Liver (tissue), 9 donors: Measurements from ENCODE around the gene ARID4B. TPM values are rescaled to one million over a fixed set of nuclear protein-coding genes. Genes with fewer than 3 reads are reported as not detected.

Experiments used
- DNase-seq: peaks from one replicate; pipeline ENCODE4 v3.0.0-alpha.2; 2017; ENCODE audit warnings: low spot score
- H3K27ac ChIP-seq, 2 donors: one replicate each; pipeline ENCODE4 v1.7.0; 2013; ENCODE audit warnings: inconsistent platforms in 2 of 2, low read length in 2 of 2, control low read depth in 1 of 2, low read depth in 1 of 2, mild to moderate bottlenecking in 1 of 2
- H3K27me3 ChIP-seq, 4 donors: one replicate each; pipeline versions ENCODE4 v1.6.1 to v1.7.0; 2013; ENCODE audit warnings: low read length in 3 of 4, inconsistent platforms in 1 of 4, mild to moderate bottlenecking in 1 of 4, moderate library complexity in 1 of 4; ENCODE audit not compliant: control insufficient read depth in 4 of 4, insufficient read depth in 4 of 4
- H3K36me3 ChIP-seq, 4 donors: one replicate each; pipeline versions ENCODE4 v1.6.1 to v1.7.0; 2013; ENCODE audit warnings: low read length in 3 of 4, mild to moderate bottlenecking in 3 of 4, low read depth in 1 of 4, moderate library complexity in 1 of 4; ENCODE audit not compliant: control insufficient read depth in 4 of 4, insufficient read depth in 3 of 4
- H3K4me1 ChIP-seq, 4 donors: one replicate each; pipeline versions ENCODE4 v1.6.1 to v1.7.0; 2013; ENCODE audit warnings: low read length in 3 of 4, mild to moderate bottlenecking in 3 of 4, moderate library complexity in 1 of 4; ENCODE audit not compliant: control insufficient read depth in 4 of 4, insufficient read depth in 4 of 4
- H3K4me3 ChIP-seq, 3 donors: one replicate each; pipeline versions ENCODE4 v1.6.1 to v1.7.0; 2013; ENCODE audit warnings: low read length in 3 of 3, control low read depth in 1 of 3, low read depth in 1 of 3, mild to moderate bottlenecking in 1 of 3
- H3K9ac ChIP-seq, 2 donors: one replicate each; pipeline ENCODE4 v1.7.0; 2013; ENCODE audit warnings: low read length in 2 of 2, mild to moderate bottlenecking in 2 of 2, moderate library complexity in 2 of 2, control low read depth in 1 of 2, low read depth in 1 of 2
- H3K9me3 ChIP-seq, 4 donors: one replicate each; pipeline versions ENCODE4 v1.6.1 to v1.7.0; 2013; ENCODE audit warnings: low read length in 3 of 4; ENCODE audit not compliant: control insufficient read depth in 4 of 4
- EGR1 ChIP-seq, 2 donors: IDR thresholded peaks; 2 replicates each; pipeline ENCODE4 v1.6.1; 2016 to 2018; ENCODE audit warnings: antibody characterized with exemption in 2 of 2, low read depth in 2 of 2
- FOXA1 ChIP-seq: IDR thresholded peaks from 2 replicates; pipeline ENCODE4 v1.6.1; 2016; ENCODE audit warnings: antibody characterized with exemption
- FOXA2 ChIP-seq: IDR thresholded peaks from 2 replicates; pipeline ENCODE4 v1.6.1; 2016; ENCODE audit warnings: antibody characterized with exemption
- GABPA ChIP-seq, 2 donors: IDR thresholded peaks in 1 of 2; conservative IDR thresholded peaks in 1 of 2; 2 replicates each; pipeline ENCODE4 v1.6.1; 2016; ENCODE audit warnings: antibody characterized with exemption in 2 of 2, mild to moderate bottlenecking in 1 of 2, moderate library complexity in 1 of 2
- HNF4A ChIP-seq, 2 donors: conservative IDR thresholded peaks; 2 replicates each; pipeline ENCODE4 v1.6.1; 2016; ENCODE audit warnings: antibody characterized with exemption in 2 of 2, mild to moderate bottlenecking in 2 of 2
- HNF4G ChIP-seq: IDR thresholded peaks from 2 replicates; pipeline ENCODE4 v1.6.1; 2016; ENCODE audit warnings: antibody characterized with exemption
- JUND ChIP-seq, 2 donors: IDR thresholded peaks; 2 replicates each; pipeline ENCODE4 v1.6.1; 2016; ENCODE audit warnings: antibody characterized with exemption in 2 of 2
- NR2F2 ChIP-seq: IDR thresholded peaks from 2 replicates; pipeline ENCODE4 v1.6.1; 2016; ENCODE audit warnings: antibody characterized with exemption
- RAD21 ChIP-seq, 2 donors: IDR thresholded peaks; 2 replicates each; pipeline ENCODE4 v1.6.1; 2016; ENCODE audit warnings: antibody characterized with exemption in 2 of 2, mild to moderate bottlenecking in 2 of 2
- RXRA ChIP-seq, 2 donors: IDR thresholded peaks; 2 replicates each; pipeline ENCODE4 v1.6.1; 2017 to 2018; ENCODE audit warnings: antibody characterized with exemption in 2 of 2, mild to moderate bottlenecking in 1 of 2
- SP1 ChIP-seq: IDR thresholded peaks from 2 replicates; pipeline ENCODE4 v1.6.1; 2018; ENCODE audit warnings: antibody characterized with exemption, mild to moderate bottlenecking
- TAF1 ChIP-seq: conservative IDR thresholded peaks from 2 replicates; pipeline ENCODE4 v1.6.1; 2016; ENCODE audit warnings: antibody characterized with exemption, mild to moderate bottlenecking
- YY1 ChIP-seq: IDR thresholded peaks from 2 replicates; pipeline ENCODE4 v1.6.1; 2016; ENCODE audit warnings: antibody characterized with exemption, mild to moderate bottlenecking
- WGBS: extraction: QIAGEN DNeasy Blood & Tissue Kit; methylation state at CpG from one replicate; pipeline ENCODE4 v1.1.7; 2013; 5-methylcytosine and 5-hydroxymethylcytosine counted together
- polyA plus RNA-seq, 2 donors: library from polyadenylated mRNA; stranded (reverse) in 1 of 2; unstranded in 1 of 2; fragments of 200-250 nt in 1 of 2; fragments of >200 nt in 1 of 2; fragmentation: Nextera tagmentation in 1 of 2; extraction: Ambion mirVana in 1 of 2; gene quantifications; one replicate each; pipeline versions ENCODE4 v1.2.1 to v1.2.3, GENCODE V29; 2013 to 2015
- total RNA-seq, 2 donors: library from RNA; depleted of rRNA; stranded (reverse); fragments of >200 nt; gene quantifications; one replicate each; pipeline ENCODE4 v1.2.3, GENCODE V29; 2014
- TF ChIP-seq, protein P1 (sequence below): IDR thresholded peaks from 2 replicates; pipeline ENCODE4 v1.6.1; 2016; ENCODE audit warnings: antibody characterized with exemption, mild to moderate bottlenecking
- TF ChIP-seq, protein P2 (sequence below): IDR thresholded peaks from 2 replicates; pipeline ENCODE4 v1.6.1; 2016; ENCODE audit warnings: antibody characterized with exemption
- TF ChIP-seq, protein P3 (sequence below): IDR thresholded peaks from 2 replicates; pipeline ENCODE4 v1.6.1; 2016; ENCODE audit warnings: antibody characterized with exemption
- TF ChIP-seq, protein P4 (sequence below): IDR thresholded peaks from 2 replicates; pipeline ENCODE4 v1.6.1; 2016; ENCODE audit warnings: antibody characterized with exemption
- donor health status: healthy.
- donor health status: healthy.
- donor health status: healthy.
- donor health status: healthy.
- donor health status: healthy.

The ARID4B gene
- total and polyA plus RNA-seq, 4 donors: 4.2 to 27.3 (median 21.3) TPM

DNA sequence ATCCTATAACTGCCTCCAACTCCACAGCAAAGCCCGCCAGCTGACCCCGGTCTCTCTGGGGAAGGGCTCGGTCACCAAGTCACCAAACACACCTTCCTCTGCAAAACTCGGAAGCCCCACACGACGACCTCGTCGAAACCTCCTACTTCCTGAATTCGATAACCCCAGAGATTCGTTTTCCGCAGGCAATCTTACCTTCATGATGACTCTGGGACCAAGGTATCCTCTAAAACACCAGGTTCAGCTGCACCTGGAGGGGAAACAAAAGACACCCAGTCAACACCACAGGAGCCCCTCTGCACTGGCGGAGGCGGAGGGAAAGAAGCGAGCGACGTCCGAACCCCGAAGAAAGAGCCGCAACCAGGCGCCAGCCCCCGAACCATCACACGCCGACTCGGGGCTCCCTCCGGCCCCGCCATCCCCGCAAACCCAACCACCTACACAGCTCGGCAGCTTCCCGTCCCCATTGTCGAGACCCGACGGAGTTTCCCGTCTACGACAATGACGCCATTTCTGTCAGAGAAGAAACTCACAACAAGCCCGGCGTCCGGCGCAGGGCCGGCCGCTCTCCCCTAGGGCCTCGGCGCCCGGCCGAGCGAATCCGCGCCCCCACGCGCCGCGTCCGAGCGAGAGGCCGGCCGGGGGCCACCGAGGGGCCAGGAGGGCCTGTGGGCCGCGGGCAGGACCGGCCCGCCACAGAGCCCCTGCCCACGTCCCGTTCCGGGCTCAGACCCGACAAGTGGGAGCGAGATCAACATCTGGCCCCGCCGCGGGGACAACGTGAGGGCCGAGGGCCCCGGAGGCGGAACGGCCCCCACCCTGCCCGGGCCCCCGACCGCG lies 1.0 kb downstream of the ARID4B start:
- Histone ChIP-seq H3K36me3 (no peaks in the 10 kb centered on the region), H3K9ac (peak overlapping the region; percentile 68 to 89), H3K4me1 (peaks cover 1 to 33% (median 30%) of the 10 kb centered on the region in 4 donors), H3K27ac (peak overlapping the region; percentile 93 to 94), H3K9me3 (no peaks in the 10 kb centered on the region), H3K27me3 (no peaks in the 10 kb centered on the region), H3K4me3 (peak overlapping the region; percentile 81 to 100 (median 91))
- peak; percentile 54 for TF ChIP-seq NR2F2
- peak; percentile 36 for TF ChIP-seq YY1
- TF ChIP-seq, protein P1, sequence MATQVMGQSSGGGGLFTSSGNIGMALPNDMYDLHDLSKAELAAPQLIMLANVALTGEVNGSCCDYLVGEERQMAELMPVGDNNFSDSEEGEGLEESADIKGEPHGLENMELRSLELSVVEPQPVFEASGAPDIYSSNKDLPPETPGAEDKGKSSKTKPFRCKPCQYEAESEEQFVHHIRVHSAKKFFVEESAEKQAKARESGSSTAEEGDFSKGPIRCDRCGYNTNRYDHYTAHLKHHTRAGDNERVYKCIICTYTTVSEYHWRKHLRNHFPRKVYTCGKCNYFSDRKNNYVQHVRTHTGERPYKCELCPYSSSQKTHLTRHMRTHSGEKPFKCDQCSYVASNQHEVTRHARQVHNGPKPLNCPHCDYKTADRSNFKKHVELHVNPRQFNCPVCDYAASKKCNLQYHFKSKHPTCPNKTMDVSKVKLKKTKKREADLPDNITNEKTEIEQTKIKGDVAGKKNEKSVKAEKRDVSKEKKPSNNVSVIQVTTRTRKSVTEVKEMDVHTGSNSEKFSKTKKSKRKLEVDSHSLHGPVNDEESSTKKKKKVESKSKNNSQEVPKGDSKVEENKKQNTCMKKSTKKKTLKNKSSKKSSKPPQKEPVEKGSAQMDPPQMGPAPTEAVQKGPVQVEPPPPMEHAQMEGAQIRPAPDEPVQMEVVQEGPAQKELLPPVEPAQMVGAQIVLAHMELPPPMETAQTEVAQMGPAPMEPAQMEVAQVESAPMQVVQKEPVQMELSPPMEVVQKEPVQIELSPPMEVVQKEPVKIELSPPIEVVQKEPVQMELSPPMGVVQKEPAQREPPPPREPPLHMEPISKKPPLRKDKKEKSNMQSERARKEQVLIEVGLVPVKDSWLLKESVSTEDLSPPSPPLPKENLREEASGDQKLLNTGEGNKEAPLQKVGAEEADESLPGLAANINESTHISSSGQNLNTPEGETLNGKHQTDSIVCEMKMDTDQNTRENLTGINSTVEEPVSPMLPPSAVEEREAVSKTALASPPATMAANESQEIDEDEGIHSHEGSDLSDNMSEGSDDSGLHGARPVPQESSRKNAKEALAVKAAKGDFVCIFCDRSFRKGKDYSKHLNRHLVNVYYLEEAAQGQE: no peak
- under 1% methylated on average over 78 of the region's 78 CpGs for WGBS
- peak; percentile 59 for DNase-seq

DNA sequence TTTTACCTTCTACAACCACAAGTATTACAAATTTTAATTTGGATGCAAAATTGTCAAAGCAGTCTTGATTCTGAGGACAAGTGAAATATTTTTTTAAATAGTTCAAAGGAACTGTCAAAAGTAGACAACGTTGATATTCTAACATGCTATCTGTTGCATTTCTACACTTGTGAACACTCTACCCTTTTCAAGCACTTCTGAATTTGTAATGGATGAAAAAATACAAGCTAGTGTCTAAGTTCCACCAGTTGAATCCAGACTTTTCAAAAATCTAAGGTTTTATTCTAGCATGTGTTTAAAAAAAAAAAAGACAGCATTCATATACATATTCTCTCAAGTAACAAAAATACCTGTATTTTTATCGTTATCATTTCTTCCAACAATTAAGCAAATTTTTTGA lies 2.1 kb downstream of the ARID4B start:
- DNase-seq: no peak
- H3K36me3 ChIP-seq: no peaks in the 10 kb centered on the region
- H3K9ac ChIP-seq: peak overlapping the region; percentile 13 to 48
- WGBS: 16% methylated on average over 2 of the region's 2 CpGs
- H3K27me3 ChIP-seq: no peaks in the 10 kb centered on the region
- H3K4me3 ChIP-seq: peak overlapping the region in 1 of 3 donors; percentile 100
- H3K4me1 ChIP-seq: peaks cover 1 to 31% (median 29%) of the 10 kb centered on the region in 4 donors
- H3K9me3 ChIP-seq: no peaks in the 10 kb centered on the region
- H3K27ac ChIP-seq: no peak overlapping the region
- TF ChIP-seq, protein P2, sequence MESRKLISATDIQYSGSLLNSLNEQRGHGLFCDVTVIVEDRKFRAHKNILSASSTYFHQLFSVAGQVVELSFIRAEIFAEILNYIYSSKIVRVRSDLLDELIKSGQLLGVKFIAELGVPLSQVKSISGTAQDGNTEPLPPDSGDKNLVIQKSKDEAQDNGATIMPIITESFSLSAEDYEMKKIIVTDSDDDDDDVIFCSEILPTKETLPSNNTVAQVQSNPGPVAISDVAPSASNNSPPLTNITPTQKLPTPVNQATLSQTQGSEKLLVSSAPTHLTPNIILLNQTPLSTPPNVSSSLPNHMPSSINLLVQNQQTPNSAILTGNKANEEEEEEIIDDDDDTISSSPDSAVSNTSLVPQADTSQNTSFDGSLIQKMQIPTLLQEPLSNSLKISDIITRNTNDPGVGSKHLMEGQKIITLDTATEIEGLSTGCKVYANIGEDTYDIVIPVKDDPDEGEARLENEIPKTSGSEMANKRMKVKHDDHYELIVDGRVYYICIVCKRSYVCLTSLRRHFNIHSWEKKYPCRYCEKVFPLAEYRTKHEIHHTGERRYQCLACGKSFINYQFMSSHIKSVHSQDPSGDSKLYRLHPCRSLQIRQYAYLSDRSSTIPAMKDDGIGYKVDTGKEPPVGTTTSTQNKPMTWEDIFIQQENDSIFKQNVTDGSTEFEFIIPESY: no peak
- no peak for TF ChIP-seq NR2F2
- no peak for TF ChIP-seq YY1
- TF ChIP-seq HNF4A (conservative IDR thresholded peaks at IDR 0.05): no peak
- TF ChIP-seq SP1: no peak
- no peak for TF ChIP-seq TAF1
- no peak for TF ChIP-seq GABPA (IDR thresholded peaks at IDR 0.05 in 1 of 2, conservative IDR thresholded peaks at IDR 0.05 in 1 of 2)
- TF ChIP-seq, protein P3, sequence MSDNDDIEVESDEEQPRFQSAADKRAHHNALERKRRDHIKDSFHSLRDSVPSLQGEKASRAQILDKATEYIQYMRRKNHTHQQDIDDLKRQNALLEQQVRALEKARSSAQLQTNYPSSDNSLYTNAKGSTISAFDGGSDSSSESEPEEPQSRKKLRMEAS: no peak
- TF ChIP-seq, protein P1: no peak
- no peak for TF ChIP-seq RXRA (IDR thresholded peaks at IDR 0.05)
- no peak for TF ChIP-seq RAD21 (IDR thresholded peaks at IDR 0.05)
- TF ChIP-seq JUND (IDR thresholded peaks at IDR 0.05): no peak
- TF ChIP-seq HNF4G: no peak
- no peak for TF ChIP-seq FOXA2
- no peak for TF ChIP-seq FOXA1
- no peak for TF ChIP-seq EGR1 (IDR thresholded peaks at IDR 0.05; ENCODE audit: low read depth in 2 of 2)
- TF ChIP-seq, protein P4, sequence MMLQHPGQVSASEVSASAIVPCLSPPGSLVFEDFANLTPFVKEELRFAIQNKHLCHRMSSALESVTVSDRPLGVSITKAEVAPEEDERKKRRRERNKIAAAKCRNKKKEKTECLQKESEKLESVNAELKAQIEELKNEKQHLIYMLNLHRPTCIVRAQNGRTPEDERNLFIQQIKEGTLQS: no peak
